AG04449 (cell line): ENCODE results near the gene DIPK1A.
"Not testable (repeated sequence)": the region's sequence is repeated elsewhere in the genome, so short reads cannot be mapped to it uniquely, and the experiment has no call there.

Source experiments
- CTCF ChIA-PET: fragments of 350-600 bp; formaldehyde crosslinking; extraction: SDS; loops from one replicate; lab custom pipeline; 2021; ENCODE audit warnings: antibody characterized with exemption; lab: Yijun Ruan, JAX
- POLR2A ChIA-PET: fragments of 400-600, 350-600 bp; formaldehyde crosslinking; extraction: SDS; loops from one replicate; lab custom pipeline; 2020; ENCODE audit warnings: antibody characterized with exemption, inconsistent platforms; lab: Yijun Ruan, JAX
- DNase-seq: peaks from one replicate; pipeline ENCODE4 v3.0.0-alpha.2; 2010; ENCODE audit warnings: low read depth, low spot score
- H3K4me3 ChIP-seq: 2 replicates; pipeline ENCODE4 v1.5.1; 2011; ENCODE audit warnings: low read depth, mild to moderate bottlenecking, control low read depth, low read length
- TF ChIP-seq, protein P1 (sequence below): IDR thresholded peaks from one replicate; pipeline ENCODE4 v1.5.1; 2011; ENCODE audit warnings: mild to moderate bottlenecking, moderate library complexity, low read length, control low read depth, inconsistent platforms; ENCODE audit not compliant: insufficient read depth; ENCODE audit errors: missing control alignments

The DIPK1A gene

DNA sequence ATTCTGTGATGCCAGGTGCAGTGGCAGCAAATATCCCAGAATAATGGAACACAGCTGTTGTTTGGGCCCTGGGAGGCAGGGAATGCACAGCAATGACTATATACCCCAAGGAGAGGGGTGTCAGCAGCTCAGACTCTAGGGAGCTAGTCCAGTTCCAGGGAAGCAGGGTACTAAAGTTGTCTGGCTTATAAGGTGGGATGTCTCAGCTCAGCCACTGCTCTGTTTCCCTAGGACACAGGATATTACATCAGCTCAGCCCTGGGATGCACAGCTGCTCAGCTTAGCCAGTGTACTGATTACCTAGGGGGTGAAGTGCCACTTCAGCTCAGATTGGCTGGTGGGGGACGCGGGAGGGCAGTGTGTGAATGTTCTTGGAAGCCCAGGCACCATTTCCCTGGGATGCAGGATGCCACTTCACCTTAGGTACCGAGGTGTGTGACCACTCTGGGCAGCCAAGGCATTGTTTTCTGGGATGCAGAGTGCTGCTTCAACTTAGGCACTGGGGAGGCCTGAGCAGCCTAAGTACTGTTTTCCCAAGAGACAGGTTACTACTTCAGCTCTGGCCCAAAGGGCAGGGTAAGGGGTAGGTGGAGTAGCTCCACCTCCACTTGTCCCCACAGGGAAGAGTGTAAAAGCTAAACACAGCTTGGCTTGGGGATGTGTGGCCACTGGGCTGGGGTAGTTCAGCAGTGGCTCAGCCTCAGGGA is 59.4 kb downstream of the DIPK1A start:
- H3K4me3 ChIP-seq = no peak overlapping the region
- TF ChIP-seq, protein P1, sequence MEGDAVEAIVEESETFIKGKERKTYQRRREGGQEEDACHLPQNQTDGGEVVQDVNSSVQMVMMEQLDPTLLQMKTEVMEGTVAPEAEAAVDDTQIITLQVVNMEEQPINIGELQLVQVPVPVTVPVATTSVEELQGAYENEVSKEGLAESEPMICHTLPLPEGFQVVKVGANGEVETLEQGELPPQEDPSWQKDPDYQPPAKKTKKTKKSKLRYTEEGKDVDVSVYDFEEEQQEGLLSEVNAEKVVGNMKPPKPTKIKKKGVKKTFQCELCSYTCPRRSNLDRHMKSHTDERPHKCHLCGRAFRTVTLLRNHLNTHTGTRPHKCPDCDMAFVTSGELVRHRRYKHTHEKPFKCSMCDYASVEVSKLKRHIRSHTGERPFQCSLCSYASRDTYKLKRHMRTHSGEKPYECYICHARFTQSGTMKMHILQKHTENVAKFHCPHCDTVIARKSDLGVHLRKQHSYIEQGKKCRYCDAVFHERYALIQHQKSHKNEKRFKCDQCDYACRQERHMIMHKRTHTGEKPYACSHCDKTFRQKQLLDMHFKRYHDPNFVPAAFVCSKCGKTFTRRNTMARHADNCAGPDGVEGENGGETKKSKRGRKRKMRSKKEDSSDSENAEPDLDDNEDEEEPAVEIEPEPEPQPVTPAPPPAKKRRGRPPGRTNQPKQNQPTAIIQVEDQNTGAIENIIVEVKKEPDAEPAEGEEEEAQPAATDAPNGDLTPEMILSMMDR = no peak
- ChIA-PET CTCF (interaction anchor here (1.2 to 2.4 kb wide), 2 partner anchors 43 to 92 kb away, joined by 4 to 11 read pairs; no protein-coding TSS in a partner anchor), POLR2A (no interaction called here)
- DNase-seq = no peak

DNA sequence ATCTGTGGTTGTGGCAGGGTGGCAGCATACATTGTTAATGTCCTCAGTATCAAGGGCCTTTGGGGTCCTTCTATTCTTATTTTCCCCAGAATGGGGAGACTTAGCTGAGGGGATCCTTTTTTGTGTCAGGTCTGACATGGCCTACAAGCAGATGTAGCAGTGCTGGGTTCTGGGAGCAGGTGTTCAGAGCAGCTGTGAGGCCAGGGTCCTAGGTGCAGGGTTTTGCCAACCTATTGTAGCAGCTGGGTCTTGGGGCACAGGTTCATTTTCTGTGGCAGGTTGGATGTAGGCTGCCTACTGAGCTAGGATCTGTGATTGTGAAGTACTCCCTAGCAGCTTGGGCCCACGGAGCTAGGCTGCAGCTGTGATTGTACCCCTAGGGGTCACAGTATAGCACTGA is 60.1 kb downstream of the DIPK1A start:
- POLR2A ChIA-PET = no interaction called here
- no peak for DNase-seq
- H3K4me3 ChIP-seq = no peak overlapping the region
- TF ChIP-seq, protein P1 = no peak
- CTCF ChIA-PET = interaction anchor here (1.2 to 2.4 kb wide), 2 partner anchors 42 to 93 kb away, joined by 4 to 11 read pairs; no protein-coding TSS in a partner anchor

DNA sequence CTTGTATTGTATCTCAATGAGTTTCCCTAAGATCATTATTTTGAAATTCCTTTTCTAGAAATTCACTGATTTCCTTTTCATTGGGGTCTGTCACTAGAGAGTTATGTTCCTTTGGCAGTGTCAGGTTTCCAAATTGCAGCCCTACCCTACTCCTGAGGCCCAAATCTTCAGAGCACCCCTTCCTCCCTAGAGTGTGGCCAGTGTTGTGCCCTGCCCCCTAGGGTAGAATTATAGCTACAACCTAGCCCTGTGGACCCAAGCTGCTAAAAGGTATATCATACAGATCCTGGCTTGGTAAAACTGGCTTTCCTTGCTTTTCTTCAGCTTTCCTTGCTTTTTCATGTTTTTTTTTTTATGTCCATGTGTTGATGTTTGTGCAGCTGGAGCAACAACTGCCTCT is 60.7 kb downstream of the DIPK1A start:
- CTCF ChIA-PET = interaction anchor here (1.8 to 2.4 kb wide), 2 partner anchors 41 to 94 kb away, joined by 9 to 11 read pairs; no protein-coding TSS in a partner anchor
- H3K4me3 ChIP-seq = no peak overlapping the region
- TF ChIP-seq, protein P1 = no peak
- no peak for DNase-seq
- POLR2A ChIA-PET = no interaction called here

DNA sequence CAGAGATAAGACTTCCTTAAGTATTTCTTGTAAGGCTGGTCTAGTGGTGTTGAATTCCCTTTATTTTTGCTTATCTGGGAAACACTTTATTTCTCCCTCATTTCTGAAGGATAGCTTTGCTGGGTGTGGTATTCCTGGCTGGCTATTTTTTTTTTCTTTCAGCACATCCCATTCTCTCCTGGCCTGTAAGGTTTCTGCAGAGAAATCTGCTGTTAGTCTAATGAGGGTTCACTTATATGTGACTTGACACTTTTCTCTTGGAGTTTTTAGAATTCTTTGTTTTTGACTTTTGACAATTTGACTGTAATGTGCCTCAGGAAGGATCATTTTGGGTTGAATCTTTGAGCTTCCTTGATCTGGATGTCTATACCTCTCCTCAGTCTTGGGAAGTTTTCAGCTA is 61.5 kb downstream of the DIPK1A start:
- CTCF ChIA-PET = interaction anchor here (1.8 kb wide), 1 partner anchor 40 kb away, joined by 9 read pairs; no protein-coding TSS in a partner anchor
- TF ChIP-seq, protein P1 = no peak
- no peak overlapping the region for H3K4me3 ChIP-seq
- no peak for DNase-seq
- POLR2A ChIA-PET = no interaction called here

DNA sequence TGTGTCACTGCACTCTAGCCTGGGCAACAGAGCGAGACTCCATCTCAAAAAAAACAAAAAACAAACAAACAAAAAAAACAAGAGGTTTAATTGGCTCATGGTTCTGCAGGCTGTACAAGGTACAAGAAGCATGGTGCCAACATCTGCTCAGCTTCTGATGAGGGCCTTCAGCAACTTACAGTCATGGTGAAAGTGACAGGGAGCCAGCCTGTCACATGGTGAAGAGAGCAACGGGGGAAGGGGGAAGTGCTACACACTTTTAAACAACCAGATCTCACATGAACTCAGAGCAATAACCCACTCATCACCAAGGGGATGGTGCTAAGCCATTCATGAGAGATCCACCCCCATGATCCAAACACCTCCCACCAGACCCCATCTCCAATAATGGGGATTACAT is 63.2 kb downstream of the DIPK1A start:
- DNase-seq, H3K4me3 ChIP-seq, POLR2A ChIA-PET, CTCF ChIA-PET: not testable (repeated sequence)

DNA sequence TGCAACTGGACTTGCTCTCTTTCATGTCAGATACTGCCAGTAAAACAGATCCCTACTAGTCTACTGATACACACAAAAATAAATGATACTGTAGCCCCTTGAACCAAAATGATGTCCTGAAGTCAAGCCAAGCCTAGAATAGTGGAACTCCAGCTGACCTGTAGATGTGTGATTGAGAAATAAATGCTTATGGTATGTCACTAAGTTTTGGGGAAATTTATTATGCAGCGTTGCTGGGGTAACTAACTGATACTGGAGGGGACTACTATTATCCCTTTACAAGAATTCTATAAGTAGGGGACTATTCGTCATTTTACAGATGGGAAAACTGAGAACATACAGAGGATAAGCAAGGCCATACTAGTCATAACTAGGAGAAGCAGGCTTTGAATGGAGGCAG is 73.8 kb downstream of the DIPK1A start:
- POLR2A ChIA-PET = interaction anchor here (0.7 kb wide), 1 partner anchor 316 kb away, joined by 4 read pairs; no protein-coding TSS in a partner anchor
- no peak overlapping the region for H3K4me3 ChIP-seq
- TF ChIP-seq, protein P1 = no peak
- DNase-seq = no peak
- CTCF ChIA-PET = interaction anchor here (2.5 kb wide), 1 partner anchor 29 kb away, joined by 6 read pairs; no protein-coding TSS in a partner anchor
